Small intestine (tissue), 7 donors: ENCODE measurements around the gene LIN9. TPM values are rescaled to one million over a fixed set of nuclear protein-coding genes. Genes with fewer than 3 reads are reported as not detected.

Experiments used
- DNase-seq, 2 donors: peaks; one replicate each; pipeline versions ENCODE4 v3.0.0 to v3.0.0-alpha.2; 2013
- FAIRE-seq: peaks from 2 replicates; lab custom pipeline; 2012; peaks lifted over from hg19 to GRCh38; lab: Jason Lieb, UNC
- H3K27ac ChIP-seq, 3 donors: one replicate each; pipeline ENCODE4 v1.5.1; 2013; ENCODE audit warnings: low read length in 2 of 3, mild to moderate bottlenecking in 2 of 3, control low read depth in 1 of 3, inconsistent platforms in 1 of 3, low read depth in 1 of 3, moderate library complexity in 1 of 3
- H3K27me3 ChIP-seq, 3 donors: one replicate each; pipeline ENCODE4 v1.6.1; 2013; ENCODE audit warnings: low read length in 3 of 3, inconsistent platforms in 1 of 3; ENCODE audit not compliant: control insufficient read depth in 3 of 3, insufficient read depth in 3 of 3
- H3K36me3 ChIP-seq, 3 donors: one replicate each; pipeline ENCODE4 v1.6.1; 2013; ENCODE audit warnings: low read length in 3 of 3, inconsistent platforms in 1 of 3, low read depth in 1 of 3, mild to moderate bottlenecking in 1 of 3, moderate library complexity in 1 of 3; ENCODE audit not compliant: control insufficient read depth in 3 of 3, insufficient read depth in 2 of 3
- H3K4me1 ChIP-seq, 3 donors: one replicate each; pipeline ENCODE4 v1.6.1; 2013; ENCODE audit warnings: low read length in 2 of 3, inconsistent platforms in 1 of 3, low read depth in 1 of 3, mild to moderate bottlenecking in 1 of 3, moderate library complexity in 1 of 3; ENCODE audit not compliant: control insufficient read depth in 3 of 3, insufficient read depth in 2 of 3
- H3K4me3 ChIP-seq, 3 donors: one replicate each; pipeline ENCODE4 v1.5.1; 2013; ENCODE audit warnings: low read length in 3 of 3, control low read depth in 1 of 3, inconsistent platforms in 1 of 3, low read depth in 1 of 3, mild to moderate bottlenecking in 1 of 3, moderate library complexity in 1 of 3
- H3K9me3 ChIP-seq, 2 donors: one replicate each; pipeline ENCODE4 v1.6.1; 2013; ENCODE audit warnings: low read depth in 1 of 2, low read length in 1 of 2; ENCODE audit not compliant: control insufficient read depth in 2 of 2, insufficient read depth in 1 of 2
- WGBS, 3 donors: extraction: QIAGEN DNeasy Blood & Tissue Kit; methylation state at CpG; one replicate each; pipeline ENCODE4 v1.1.7; 2013; 5-methylcytosine and 5-hydroxymethylcytosine counted together
- polyA plus RNA-seq, 4 donors: library from polyadenylated mRNA; stranded (reverse) in 3 of 4; unstranded in 1 of 4; fragments of 200-250 nt in 3 of 4; fragments of 120-200 nt in 1 of 4; gene quantifications; one replicate each; pipeline versions ENCODE4 v1.2.1 to v1.2.3, GENCODE V29; 2013
- donor health status: healthy with polysubstance abuse.
- donor health status: control.
- donor health status: control.
- donor health status: Bipolar disorder and iron deficiency.
- donor health status: healthy.

LIN9 gene
- polyA plus RNA-seq, 4 donors, result 1.8 to 5.5 (median 3.7) TPM

GRCh38 chr1:226329237-226329636 is 20.3 kb upstream of the LIN9 start:
- no peak for FAIRE-seq
- no peak for DNase-seq
- H3K27ac ChIP-seq, result no peak overlapping the region
- no peaks in the 10 kb centered on the region for H3K27me3 ChIP-seq
- no peaks in the 10 kb centered on the region for H3K36me3 ChIP-seq
- WGBS, 3 donors, result 90 to 98% (median 98%) methylated on average over 3 of the region's 3 CpGs
- H3K4me1 ChIP-seq, result no peaks in the 10 kb centered on the region
- no peak overlapping the region for H3K4me3 ChIP-seq
- H3K9me3 ChIP-seq, result no peaks in the 10 kb centered on the region

DNA sequence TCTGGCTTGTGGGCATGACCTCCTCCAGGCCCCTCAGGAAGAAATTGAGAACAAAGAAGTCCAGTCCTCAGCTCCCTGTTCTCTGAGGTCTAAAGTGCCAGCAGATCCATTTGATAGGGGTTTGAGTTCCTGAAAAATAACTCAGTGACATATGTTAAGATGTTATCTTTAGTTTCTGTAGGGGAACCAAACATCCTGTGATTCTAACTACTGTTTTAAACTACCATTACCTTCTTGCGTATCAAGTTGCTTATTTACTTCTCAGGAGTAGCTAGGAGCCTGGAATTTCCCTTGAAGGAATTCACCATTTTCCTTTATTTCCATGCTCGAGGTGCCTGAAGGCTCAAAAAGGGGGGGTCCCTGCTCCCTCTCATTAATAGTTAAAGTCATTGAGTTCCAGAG is 18.8 kb upstream of the LIN9 start:
- Histone ChIP-seq H3K9me3 (no peaks in the 10 kb centered on the region), H3K36me3 (no peaks in the 10 kb centered on the region), H3K27ac (no peak overlapping the region), H3K27me3 (no peaks in the 10 kb centered on the region), H3K4me1 (no peaks in the 10 kb centered on the region), H3K4me3 (no peak overlapping the region)
- FAIRE-seq (no peak), DNase-seq (no peak)
- 67 to 78% (median 76%) methylated on average over 2 of the region's 2 CpGs for WGBS, 3 donors

- Histone ChIP-seq H3K36me3 (no peaks in the 10 kb centered on the region), H3K4me3 (no peak overlapping the region), H3K27me3 (no peaks in the 10 kb centered on the region), H3K4me1 (no peaks in the 10 kb centered on the region), H3K27ac (no peak overlapping the region), H3K9me3 (no peaks in the 10 kb centered on the region)
- FAIRE-seq (no peak), DNase-seq (no peak)
- WGBS, 3 donors, result 38 to 57% (median 55%) methylated on average over 1 of the region's 1 CpG
Observed at GRCh38 chr1:226325178-226325577, 16.2 kb upstream of the LIN9 start.

GRCh38 chr1:226324479-226324878 is 15.5 kb upstream of the LIN9 start:
- DNase-seq, result no peak
- no peaks in the 10 kb centered on the region for H3K36me3 ChIP-seq
- no peak for FAIRE-seq
- no peak overlapping the region for H3K27ac ChIP-seq
- H3K4me1 ChIP-seq, result no peaks in the 10 kb centered on the region
- H3K27me3 ChIP-seq, result no peaks in the 10 kb centered on the region
- no peak overlapping the region for H3K4me3 ChIP-seq
- no peaks in the 10 kb centered on the region for H3K9me3 ChIP-seq

GRCh38 chr1:226322986-226323385 is 14.0 kb upstream of the LIN9 start:
- Histone ChIP-seq H3K36me3 (no peaks in the 10 kb centered on the region), H3K4me3 (no peak overlapping the region), H3K4me1 (no peaks in the 10 kb centered on the region), H3K27me3 (no peaks in the 10 kb centered on the region), H3K27ac (no peak overlapping the region), H3K9me3 (no peaks in the 10 kb centered on the region)
- WGBS, 3 donors, result 94 to 96% (median 95%) methylated on average over 3 of the region's 3 CpGs
- no peak for DNase-seq
- FAIRE-seq, result no peak

GRCh38 chr1:226320930-226321329 is 12.0 kb upstream of the LIN9 start:
- H3K27me3 ChIP-seq, result no peaks in the 10 kb centered on the region
- DNase-seq (no peak), FAIRE-seq (no peak)
- 93% methylated on average over 10 of the region's 10 CpGs for WGBS, 3 donors
- H3K9me3 ChIP-seq, result no peaks in the 10 kb centered on the region
- no peaks in the 10 kb centered on the region for H3K4me1 ChIP-seq
- H3K4me3 ChIP-seq, result no peak overlapping the region
- no peak overlapping the region for H3K27ac ChIP-seq
- no peaks in the 10 kb centered on the region for H3K36me3 ChIP-seq

GRCh38 chr1:226318471-226318870 is 9.5 kb upstream of the LIN9 start:
- no peaks in the 10 kb centered on the region for H3K27me3 ChIP-seq
- no peaks in the 10 kb centered on the region for H3K4me1 ChIP-seq
- H3K36me3 ChIP-seq, result no peaks in the 10 kb centered on the region
- H3K9me3 ChIP-seq, result no peaks in the 10 kb centered on the region
- H3K4me3 ChIP-seq, result no peak overlapping the region
- H3K27ac ChIP-seq, result no peak overlapping the region
- FAIRE-seq (no peak), DNase-seq (no peak)
- 91 to 97% (median 93%) methylated on average over 5 of the region's 5 CpGs for WGBS, 3 donors

GRCh38 chr1:226314055-226314454 is 5.1 kb upstream of the LIN9 start:
- Histone ChIP-seq H3K4me3 (no peak overlapping the region), H3K4me1 (peaks cover 0 to 16% (median 5%) of the 10 kb centered on the region in 3 donors), H3K36me3 (no peaks in the 10 kb centered on the region), H3K9me3 (no peaks in the 10 kb centered on the region), H3K27ac (no peak overlapping the region), H3K27me3 (no peaks in the 10 kb centered on the region)
- DNase-seq (no peak), FAIRE-seq (no peak)

DNA sequence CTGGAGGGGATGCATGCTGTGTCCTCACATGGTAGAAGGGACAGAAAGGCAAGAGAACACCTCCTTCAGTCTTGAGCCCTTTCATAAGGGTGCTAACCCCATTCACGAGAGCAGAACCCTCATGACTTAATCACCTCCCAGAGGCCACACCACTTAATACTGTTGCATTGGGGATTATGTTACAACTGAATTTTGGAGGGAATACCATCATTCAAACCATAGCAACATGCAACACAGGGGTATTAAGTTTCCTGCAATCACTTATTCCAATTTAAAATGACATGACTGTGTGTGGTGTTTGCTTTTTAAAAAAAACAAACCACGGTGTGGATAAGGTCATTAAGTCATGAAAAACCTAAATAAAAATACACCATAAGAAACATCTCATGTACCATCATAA is 3.1 kb upstream of the LIN9 start:
- no peak for FAIRE-seq
- DNase-seq, result no peak

More for the DNA sequence above, 3.1 kb upstream of the LIN9 start:
- Histone ChIP-seq H3K9me3 (no peaks in the 10 kb centered on the region), H3K4me1 (peaks cover 0 to 16% (median 5%) of the 10 kb centered on the region in 3 donors), H3K27ac (no peak overlapping the region), H3K36me3 (no peaks in the 10 kb centered on the region), H3K4me3 (no peak overlapping the region), H3K27me3 (no peaks in the 10 kb centered on the region)
- 90 to 97% (median 93%) methylated on average over 2 of the region's 2 CpGs for WGBS, 3 donors
